Naive B cell (primary cell): Measurements from ENCODE around the gene OOSP3. TPM values are rescaled to one million over a fixed set of nuclear protein-coding genes. Genes with fewer than 3 reads are reported as not detected.

ENCODE experiments used
- ATAC-seq, 2 donors: fragments of 150-1000 bp; cut with Tn5 transposase; 2 replicates each; pipeline ENCODE4 v1.10.0; 2021; ENCODE audit warnings: low read depth in 2 of 2, mild to moderate bottlenecking in 2 of 2, moderate library complexity in 2 of 2
- DNase-seq: peaks from one replicate; pipeline ENCODE4 v3.0.0; 2022
- H3K27ac Mint-ChIP-seq, 6 donors: one replicate each; pipeline ENCODE4 v1.8.0; 2020 to 2022; ENCODE audit warnings: mild to moderate bottlenecking in 6 of 6, mixed read lengths in 6 of 6, moderate library complexity in 5 of 6, inconsistent platforms in 2 of 6
- H3K27me3 Mint-ChIP-seq, 3 donors: one replicate each; pipeline ENCODE4 v1.8.0; 2021 to 2022; ENCODE audit warnings: mixed read lengths in 3 of 3, mild to moderate bottlenecking in 1 of 3
- H3K36me3 Mint-ChIP-seq, 2 donors: one replicate each; pipeline ENCODE4 v1.8.0; 2020 to 2022; ENCODE audit warnings: mixed read lengths in 2 of 2, inconsistent platforms in 1 of 2, mild to moderate bottlenecking in 1 of 2
- H3K4me1 Mint-ChIP-seq, 3 donors: one replicate each; pipeline ENCODE4 v1.8.0; 2020 to 2022; ENCODE audit warnings: mixed read lengths in 3 of 3, inconsistent platforms in 1 of 3, mild to moderate bottlenecking in 1 of 3, moderate library complexity in 1 of 3
- H3K4me3 Mint-ChIP-seq, 8 donors: one replicate each; pipeline ENCODE4 v1.8.0; 2020 to 2022; ENCODE audit warnings: mild to moderate bottlenecking in 8 of 8, mixed read lengths in 8 of 8, moderate library complexity in 8 of 8, inconsistent platforms in 2 of 8
- H3K9me3 Mint-ChIP-seq, 7 donors: one replicate each; pipeline ENCODE4 v1.8.0; 2020 to 2022; ENCODE audit warnings: mixed read lengths in 7 of 7, mild to moderate bottlenecking in 5 of 7, inconsistent platforms in 2 of 7, moderate library complexity in 1 of 7
- polyA plus RNA-seq, 6 donors: library from polyadenylated mRNA; unstranded; fragments of 300-500 nt; fragmentation: Illumina TruSeq; gene quantifications; one replicate each; pipeline ENCODE4 v1.2.3, GENCODE V29; 2021; ENCODE audit warnings: low read depth in 6 of 6

Gene OOSP3
- polyA plus RNA-seq, 6 donors from 2014 or later = not detected

- no peak overlapping the region for H3K4me3 Mint-ChIP-seq
- peak overlapping the region in 1 of 6 donors; percentile 4 for H3K27ac Mint-ChIP-seq
- H3K4me1 Mint-ChIP-seq = peaks cover 0 to 3% (median 0%) of the 10 kb centered on the region in 3 donors
- H3K9me3 Mint-ChIP-seq = no peaks in the 10 kb centered on the region
- DNase-seq = no peak
- H3K27me3 Mint-ChIP-seq = no peaks in the 10 kb centered on the region
- no peak for ATAC-seq
- H3K36me3 Mint-ChIP-seq = no peaks in the 10 kb centered on the region
Measured at GRCh38 chr11:59857439-59858434, 20.8 kb upstream of the OOSP3 start.

- no peak overlapping the region for H3K4me3 Mint-ChIP-seq
Measured at GRCh38 chr11:59859673-59860072, 18.9 kb upstream of the OOSP3 start.

GRCh38 chr11:59862252-59862651, 16.3 kb upstream of the OOSP3 start:
- Mint-ChIP-seq H3K27me3 (peaks cover 0 to 6% (median 4%) of the 10 kb centered on the region in 3 donors), H3K4me1 (peaks cover 0 to 3% (median 0%) of the 10 kb centered on the region in 3 donors), H3K9me3 (peaks cover 0 to 3% (median 0%) of the 10 kb centered on the region in 7 donors), H3K4me3 (no peak overlapping the region), H3K36me3 (no peaks in the 10 kb centered on the region), H3K27ac (no peak overlapping the region)
- ATAC-seq (no peak), DNase-seq (no peak)

More at GRCh38 chr11:59859673-59860072, 18.9 kb upstream of the OOSP3 start:
- ATAC-seq = no peak
- Mint-ChIP-seq H3K36me3 (no peaks in the 10 kb centered on the region), H3K9me3 (no peaks in the 10 kb centered on the region), H3K4me1 (peaks cover 0 to 3% (median 0%) of the 10 kb centered on the region in 3 donors), H3K27me3 (no peaks in the 10 kb centered on the region), H3K27ac (no peak overlapping the region)
- no peak for DNase-seq

- no peak for ATAC-seq
- H3K9me3 Mint-ChIP-seq = peaks cover 0 to 5% (median 0%) of the 10 kb centered on the region in 7 donors
- no peak overlapping the region for H3K4me3 Mint-ChIP-seq
- H3K4me1 Mint-ChIP-seq = peaks cover 0 to 3% (median 0%) of the 10 kb centered on the region in 3 donors
- no peak overlapping the region for H3K27ac Mint-ChIP-seq
- no peak for DNase-seq
- H3K27me3 Mint-ChIP-seq = peaks cover 3 to 10% (median 7%) of the 10 kb centered on the region in 3 donors
- H3K36me3 Mint-ChIP-seq = no peaks in the 10 kb centered on the region
Measured at GRCh38 chr11:59865031-59865430, 13.6 kb upstream of the OOSP3 start.

GRCh38 chr11:59866397-59866796, 12.2 kb upstream of the OOSP3 start, which contains the start of gene TCN1:
Gene TCN1 (minus strand): TSS chr11:59866487. CDS start chr11:59866470, 17 bp downstream.
- Mint-ChIP-seq H3K4me1 (peaks cover 0 to 3% (median 0%) of the 10 kb centered on the region in 3 donors), H3K9me3 (peaks cover 0 to 16% (median 8%) of the 10 kb centered on the region in 7 donors), H3K36me3 (peaks cover 2 to 7% of the 10 kb centered on the region in 2 donors), H3K27me3 (peaks cover 3 to 10% (median 7%) of the 10 kb centered on the region in 3 donors), H3K27ac (no peak within 1 kb of the TSS), H3K4me3 (no peak within 1 kb of the TSS)
- ATAC-seq (no peak), DNase-seq (no peak)

- Mint-ChIP-seq H3K27ac (no peak overlapping the region), H3K36me3 (peaks cover 7% of the 10 kb centered on the region in 2 donors), H3K9me3 (peaks cover 1 to 21% (median 12%) of the 10 kb centered on the region in 7 donors), H3K4me1 (peaks cover 0 to 3% (median 0%) of the 10 kb centered on the region in 3 donors), H3K4me3 (no peak overlapping the region), H3K27me3 (peaks cover 3 to 10% (median 7%) of the 10 kb centered on the region in 3 donors)
- DNase-seq (no peak), ATAC-seq (no peak)
Measured at GRCh38 chr11:59866836-59867235, 11.7 kb upstream of the OOSP3 start.

GRCh38 chr11:59867946-59868345, 10.6 kb upstream of the OOSP3 start:
- DNase-seq (no peak), ATAC-seq (no peak)
- Mint-ChIP-seq H3K36me3 (peaks cover 7 to 10% of the 10 kb centered on the region in 2 donors), H3K27ac (no peak overlapping the region), H3K9me3 (peaks cover 1 to 25% (median 12%) of the 10 kb centered on the region in 7 donors), H3K4me1 (no peaks in the 10 kb centered on the region), H3K27me3 (peaks cover 3 to 10% (median 7%) of the 10 kb centered on the region in 3 donors), H3K4me3 (no peak overlapping the region)

- DNase-seq = no peak
- Mint-ChIP-seq H3K27me3 (peaks cover 6 to 11% (median 9%) of the 10 kb centered on the region in 3 donors), H3K4me3 (no peak overlapping the region), H3K4me1 (no peaks in the 10 kb centered on the region), H3K36me3 (peaks cover 7 to 10% of the 10 kb centered on the region in 2 donors), H3K27ac (no peak overlapping the region), H3K9me3 (peaks cover 1 to 25% (median 11%) of the 10 kb centered on the region in 7 donors)
- ATAC-seq = no peak
Measured at GRCh38 chr11:59872076-59872475, 6.5 kb upstream of the OOSP3 start.

- ATAC-seq = no peak
- H3K27ac Mint-ChIP-seq = no peak overlapping the region
- H3K36me3 Mint-ChIP-seq = peaks cover under 1 to 10% of the 10 kb centered on the region in 2 donors
- no peaks in the 10 kb centered on the region for H3K4me1 Mint-ChIP-seq
- peaks cover under 1 to 13% (median 4%) of the 10 kb centered on the region in 7 donors for H3K9me3 Mint-ChIP-seq
- no peak for DNase-seq
- H3K4me3 Mint-ChIP-seq = no peak overlapping the region
- peaks cover 0 to 12% (median 4%) of the 10 kb centered on the region in 3 donors for H3K27me3 Mint-ChIP-seq
Measured at GRCh38 chr11:59875856-59876519, 2.6 kb upstream of the OOSP3 start.

GRCh38 chr11:59877325-59877724, 1.3 kb upstream of the OOSP3 start:
- no peak for ATAC-seq
- H3K36me3 Mint-ChIP-seq = no peaks in the 10 kb centered on the region
- no peaks in the 10 kb centered on the region for H3K4me1 Mint-ChIP-seq
- no peak overlapping the region for H3K4me3 Mint-ChIP-seq
- H3K27ac Mint-ChIP-seq = no peak overlapping the region
- no peaks in the 10 kb centered on the region for H3K9me3 Mint-ChIP-seq
- DNase-seq = no peak
- H3K27me3 Mint-ChIP-seq = peaks cover 0 to 12% (median 4%) of the 10 kb centered on the region in 3 donors

GRCh38 chr11:59877784-59878183, 798 bp upstream of the OOSP3 start:
- H3K4me1 Mint-ChIP-seq = no peaks in the 10 kb centered on the region
- no peak for ATAC-seq
- DNase-seq = no peak
- H3K36me3 Mint-ChIP-seq = no peaks in the 10 kb centered on the region
- peaks cover 0 to 12% (median 4%) of the 10 kb centered on the region in 3 donors for H3K27me3 Mint-ChIP-seq
- no peak overlapping the region for H3K27ac Mint-ChIP-seq
- no peaks in the 10 kb centered on the region for H3K9me3 Mint-ChIP-seq
- H3K4me3 Mint-ChIP-seq = no peak overlapping the region

- Mint-ChIP-seq H3K27me3 (peaks cover 0 to 12% (median 4%) of the 10 kb centered on the region in 3 donors), H3K9me3 (no peaks in the 10 kb centered on the region), H3K27ac (no peak overlapping the region), H3K4me1 (no peaks in the 10 kb centered on the region), H3K4me3 (no peak overlapping the region), H3K36me3 (no peaks in the 10 kb centered on the region)
- no peak for DNase-seq
- no peak for ATAC-seq
Measured at GRCh38 chr11:59879567-59879966, 985 bp downstream of the OOSP3 start.

GRCh38 chr11:59883597-59883996, 5.0 kb downstream of the OOSP3 start:
- Mint-ChIP-seq H3K4me3 (no peak overlapping the region), H3K9me3 (peaks cover 9 to 33% (median 22%) of the 10 kb centered on the region in 7 donors), H3K27me3 (peaks cover 0 to 6% (median 0%) of the 10 kb centered on the region in 3 donors), H3K4me1 (no peaks in the 10 kb centered on the region), H3K27ac (no peak overlapping the region), H3K36me3 (peaks cover 2 to 4% of the 10 kb centered on the region in 2 donors)
- DNase-seq (no peak), ATAC-seq (no peak)
